ENCODE data around the gene PGR. TPM values are rescaled to one million over a fixed set of nuclear protein-coding genes. Genes with fewer than 3 reads are reported as not detected.
"Not testable (repeated sequence)": the region's sequence is repeated elsewhere in the genome, so short reads cannot be mapped to it uniquely, and the experiment has no call there.

The PGR gene
- polyA plus RNA-seq, 2 of the 4 experiments (the other 2 are of a cell fraction): not detected

DNA sequence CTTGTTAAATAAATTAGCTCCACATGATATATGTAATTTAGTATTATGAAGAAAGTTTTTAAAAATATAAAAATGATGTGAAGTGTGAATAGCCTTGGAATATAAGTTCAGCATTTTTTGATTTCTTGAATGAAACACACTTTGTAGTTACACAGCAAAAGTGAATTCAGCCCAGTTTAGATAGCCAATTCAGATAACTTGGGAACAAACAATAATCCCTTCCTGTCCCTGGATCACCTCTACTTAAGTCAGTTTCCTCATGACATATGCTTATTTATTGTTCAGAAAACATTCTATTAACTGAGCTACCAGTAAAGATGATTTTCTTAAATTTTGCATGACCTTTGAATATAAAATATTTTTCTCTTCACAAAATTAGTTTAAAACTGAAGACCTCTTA lies 107.4 kb downstream of the PGR start (continued):
- TF ChIP-seq FOSL2 (IDR thresholded peaks at IDR 0.05) (no peak), FOSL2 (CRISPR knock-in tag; IDR thresholded peaks at IDR 0.05) (no peak), SREBF2 (IDR thresholded peaks at IDR 0.05) (no peak), RCOR1 (IDR thresholded peaks at IDR 0.05; ENCODE audit: low read depth, low read length) (no peak), GATA3 (IDR thresholded peaks at IDR 0.05; ENCODE audit: borderline replicate concordance) (no peak), FOXS1 (CRISPR knock-in tag; IDR thresholded peaks at IDR 0.05) (no peak), HOXA7 (CRISPR knock-in tag; IDR thresholded peaks at IDR 0.05) (no peak), KDM5A (IDR thresholded peaks at IDR 0.05) (no peak), EHMT2 (IDR thresholded peaks at IDR 0.05; ENCODE audit: low read depth) (no peak)
- TF ChIP-seq, protein P1, sequence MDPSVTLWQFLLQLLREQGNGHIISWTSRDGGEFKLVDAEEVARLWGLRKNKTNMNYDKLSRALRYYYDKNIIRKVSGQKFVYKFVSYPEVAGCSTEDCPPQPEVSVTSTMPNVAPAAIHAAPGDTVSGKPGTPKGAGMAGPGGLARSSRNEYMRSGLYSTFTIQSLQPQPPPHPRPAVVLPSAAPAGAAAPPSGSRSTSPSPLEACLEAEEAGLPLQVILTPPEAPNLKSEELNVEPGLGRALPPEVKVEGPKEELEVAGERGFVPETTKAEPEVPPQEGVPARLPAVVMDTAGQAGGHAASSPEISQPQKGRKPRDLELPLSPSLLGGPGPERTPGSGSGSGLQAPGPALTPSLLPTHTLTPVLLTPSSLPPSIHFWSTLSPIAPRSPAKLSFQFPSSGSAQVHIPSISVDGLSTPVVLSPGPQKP (IDR thresholded peaks at IDR 0.05; ENCODE audit: low read depth, low read length): no peak

DNA sequence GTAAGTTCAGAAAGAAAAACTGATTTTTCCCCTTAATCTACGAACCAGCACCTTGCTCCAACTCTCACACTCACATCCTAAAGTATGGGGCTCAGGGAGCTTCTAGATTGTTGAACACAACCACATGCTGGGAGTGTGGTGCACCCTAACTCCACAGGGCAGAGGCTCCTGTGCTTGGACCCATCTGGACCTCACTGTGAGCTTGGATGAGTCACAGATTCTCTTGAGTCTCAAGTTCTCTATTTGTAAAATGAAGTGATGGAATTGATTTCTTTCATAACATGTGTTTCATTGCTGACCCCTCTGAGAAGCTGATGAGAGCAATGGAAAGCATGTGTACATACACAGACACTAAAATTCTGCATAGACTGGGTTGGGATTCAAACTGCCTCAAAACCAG lies 109.7 kb downstream of the PGR start:
- FAIRE-seq (no peak), DNase-seq (ENCODE audit: low read depth in 1 of 2, low spot score in 1 of 2) (no peak), ATAC-seq (no peak)
- WGBS (ENCODE audit: missing lambda C conversion rate): 8% methylated on average over 1 of the region's 1 CpG
- Histone ChIP-seq H3K27ac (no peak overlapping the region), H3K4me3 (no peak overlapping the region), H3K4me1 (no peaks in the 10 kb centered on the region), H3K9me3 (no peaks in the 10 kb centered on the region), H3K4me2 (no peak overlapping the region)
- ChIA-PET CTCF (no interaction called here), POLR2A (no interaction called here)
- TF ChIP-seq POLR2A (IDR thresholded peaks at IDR 0.05; ENCODE audit: low read length) (no peak), EP300 (IDR thresholded peaks at IDR 0.05) (no peak), PBX3 (IDR thresholded peaks at IDR 0.05) (no peak), JUNB (IDR thresholded peaks at IDR 0.05) (no peak), ZNF302 (CRISPR knock-in tag; IDR thresholded peaks at IDR 0.05) (no peak), NPAS2 (CRISPR knock-in tag; IDR thresholded peaks at IDR 0.05; ENCODE audit: borderline replicate concordance) (no peak), RAD21 (conservative IDR thresholded peaks at IDR 0.05 in 1 of 2, IDR thresholded peaks at IDR 0.05 in 1 of 2) (no peak), HOXB13 (CRISPR knock-in tag; IDR thresholded peaks at IDR 0.05; ENCODE audit: low read depth) (no peak), RARB (CRISPR knock-in tag; IDR thresholded peaks at IDR 0.05) (no peak)
- TF ChIP-seq, protein P2, sequence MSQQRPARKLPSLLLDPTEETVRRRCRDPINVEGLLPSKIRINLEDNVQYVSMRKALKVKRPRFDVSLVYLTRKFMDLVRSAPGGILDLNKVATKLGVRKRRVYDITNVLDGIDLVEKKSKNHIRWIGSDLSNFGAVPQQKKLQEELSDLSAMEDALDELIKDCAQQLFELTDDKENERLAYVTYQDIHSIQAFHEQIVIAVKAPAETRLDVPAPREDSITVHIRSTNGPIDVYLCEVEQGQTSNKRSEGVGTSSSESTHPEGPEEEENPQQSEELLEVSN (IDR thresholded peaks at IDR 0.05; ENCODE audit: borderline replicate concordance, low read depth): no peak
- TF ChIP-seq, protein P3, sequence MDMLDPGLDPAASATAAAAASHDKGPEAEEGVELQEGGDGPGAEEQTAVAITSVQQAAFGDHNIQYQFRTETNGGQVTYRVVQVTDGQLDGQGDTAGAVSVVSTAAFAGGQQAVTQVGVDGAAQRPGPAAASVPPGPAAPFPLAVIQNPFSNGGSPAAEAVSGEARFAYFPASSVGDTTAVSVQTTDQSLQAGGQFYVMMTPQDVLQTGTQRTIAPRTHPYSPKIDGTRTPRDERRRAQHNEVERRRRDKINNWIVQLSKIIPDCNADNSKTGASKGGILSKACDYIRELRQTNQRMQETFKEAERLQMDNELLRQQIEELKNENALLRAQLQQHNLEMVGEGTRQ (IDR thresholded peaks at IDR 0.05): no peak

DNA sequence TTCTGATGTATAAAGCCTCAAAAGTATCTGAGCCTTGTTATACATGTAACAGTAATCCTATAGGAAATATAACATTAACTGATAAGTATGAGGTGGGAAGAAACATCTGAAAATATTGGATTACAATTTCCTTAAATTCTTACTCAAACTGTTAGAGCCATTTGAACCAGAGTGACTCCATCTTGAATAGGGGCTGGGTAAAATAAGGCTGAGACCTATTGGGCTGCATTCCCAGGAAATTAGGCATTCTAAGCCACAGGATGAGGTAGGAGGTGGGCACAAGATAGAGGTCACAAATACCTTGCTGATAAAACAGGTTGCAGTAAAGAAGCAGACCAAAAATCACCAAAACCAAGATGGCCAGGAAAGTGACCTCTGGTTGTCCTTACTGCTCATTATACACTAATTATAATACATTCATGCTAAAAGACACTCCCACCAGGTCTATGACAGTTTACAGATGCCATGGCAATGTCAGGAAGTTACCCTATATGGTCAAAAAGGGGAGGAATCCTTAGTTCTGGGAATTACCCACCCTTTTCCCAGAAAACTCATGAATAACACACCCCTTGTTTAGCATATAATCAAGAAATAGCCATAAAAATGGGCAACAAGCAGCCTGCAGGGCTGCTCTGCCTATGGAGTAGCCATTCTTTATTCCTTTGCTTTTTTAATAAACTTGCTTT lies 114.9 kb downstream of the PGR start:
- ATAC-seq: no peak
- POLR2A ChIA-PET: no interaction called here
- Histone ChIP-seq H3K4me1 (no peaks in the 10 kb centered on the region), H3K27ac (no peak overlapping the region), H3K9me3 (no peaks in the 10 kb centered on the region), H3K4me3 (no peak overlapping the region), H3K4me2 (no peak overlapping the region)
- CTCF ChIA-PET: no interaction called here
- TF ChIP-seq JUN (IDR thresholded peaks at IDR 0.05) (no peak), CHD4 (IDR thresholded peaks at IDR 0.05; ENCODE audit: borderline replicate concordance) (no peak), HOXA7 (CRISPR knock-in tag; IDR thresholded peaks at IDR 0.05) (no peak), SMC3 (IDR thresholded peaks at IDR 0.05) (no peak)
- TF ChIP-seq, protein P3 (IDR thresholded peaks at IDR 0.05): no peak
- DNase-seq (ENCODE audit: low read depth in 1 of 2, low spot score in 1 of 2): no peak
- no peak for FAIRE-seq

DNA sequence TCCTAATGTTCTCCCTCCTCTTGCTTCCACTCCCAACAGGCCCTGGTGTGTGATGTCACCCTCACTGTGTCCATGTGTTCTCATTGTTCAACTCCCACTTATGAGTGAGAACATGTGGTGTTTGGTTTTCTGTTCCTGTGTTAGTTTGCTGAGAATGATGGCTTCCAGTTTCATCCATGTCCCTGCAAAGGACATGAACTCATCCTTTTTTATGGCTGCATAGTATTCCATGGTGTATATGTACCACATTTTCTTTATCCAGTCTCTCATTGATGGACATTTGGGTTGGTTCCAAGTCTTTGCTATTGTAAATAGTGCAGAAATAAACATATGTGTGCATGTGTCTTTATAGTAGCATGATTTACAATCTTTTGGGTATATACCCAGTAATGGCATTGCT lies 115.9 kb downstream of the PGR start:
- POLR2A ChIA-PET; H3K4me2 ChIP-seq; H3K4me3 ChIP-seq; FAIRE-seq; H3K4me1 ChIP-seq; H3K9me3 ChIP-seq; ATAC-seq; CTCF ChIA-PET; H3K27ac ChIP-seq; DNase-seq (ENCODE audit: low read depth in 1 of 2, low spot score in 1 of 2): not testable (repeated sequence)
